ENCODE results near the gene ARHGEF28.

ARHGEF28 gene

GRCh38 chr5:73693573-73694061 lies 67.6 kb downstream of the ARHGEF28 start:
- Histone ChIP-seq H3K4me3 (replicated peaks; ENCODE audit: insufficient read depth, low read length) (no peak overlapping the region), H3K27me3 (ENCODE audit: insufficient read depth, poor library complexity, severe bottlenecking) (no peaks in the 10 kb centered on the region), H3K27ac (replicated peaks) (no peak overlapping the region)
- DNase-seq (ENCODE audit: low read depth in 1 of 2, low spot score in 1 of 2): no peak
- TF ChIP-seq REST (IDR thresholded peaks at IDR 0.05; ENCODE audit: insufficient replicate concordance, low read depth): no peak
- TF ChIP-seq CTCF (IDR thresholded peaks at IDR 0.05; ENCODE audit: insufficient read depth, low read length): no peak
- no peak for TF ChIP-seq GABPA (IDR thresholded peaks at IDR 0.05; ENCODE audit: low read depth)
- TF ChIP-seq SPI1 (IDR thresholded peaks at IDR 0.05; ENCODE audit: borderline replicate concordance, low read depth): no peak
- TF ChIP-seq POLR2AphosphoS5 (IDR thresholded peaks at IDR 0.05; ENCODE audit: low read depth): no peak

- Histone ChIP-seq H3K4me3 (replicated peaks; ENCODE audit: insufficient read depth, low read length) (no peak overlapping the region), H3K27ac (replicated peaks) (no peak overlapping the region), H3K27me3 (ENCODE audit: insufficient read depth, poor library complexity, severe bottlenecking) (no peaks in the 10 kb centered on the region)
- no peak for DNase-seq (ENCODE audit: low read depth in 1 of 2, low spot score in 1 of 2)
- peak; percentile 42; the same call in 1 of the 2 replicates for TF ChIP-seq SPI1 (IDR thresholded peaks at IDR 0.05; ENCODE audit: borderline replicate concordance, low read depth)
- TF ChIP-seq POLR2AphosphoS5 (IDR thresholded peaks at IDR 0.05; ENCODE audit: low read depth): no peak
Measured at GRCh38 chr5:73694089-73694488, 68.1 kb downstream of the ARHGEF28 start.

GRCh38 chr5:73698011-73698410 lies 72.0 kb downstream of the ARHGEF28 start:
- Histone ChIP-seq H3K27me3 (ENCODE audit: insufficient read depth, poor library complexity, severe bottlenecking) (no peaks in the 10 kb centered on the region), H3K4me3 (replicated peaks; ENCODE audit: insufficient read depth, low read length) (no peak overlapping the region), H3K27ac (replicated peaks) (no peak overlapping the region)
- DNase-seq (ENCODE audit: low read depth in 1 of 2, low spot score in 1 of 2): no peak
- TF ChIP-seq GABPA (IDR thresholded peaks at IDR 0.05; ENCODE audit: low read depth) (no peak), SPI1 (IDR thresholded peaks at IDR 0.05; ENCODE audit: borderline replicate concordance, low read depth) (no peak), CTCF (IDR thresholded peaks at IDR 0.05; ENCODE audit: insufficient read depth, low read length) (no peak), POLR2AphosphoS5 (IDR thresholded peaks at IDR 0.05; ENCODE audit: low read depth) (no peak), REST (IDR thresholded peaks at IDR 0.05; ENCODE audit: insufficient replicate concordance, low read depth) (no peak)

- no peak for DNase-seq (ENCODE audit: low read depth in 1 of 2, low spot score in 1 of 2)
- Histone ChIP-seq H3K27me3 (ENCODE audit: insufficient read depth, poor library complexity, severe bottlenecking) (no peaks in the 10 kb centered on the region), H3K27ac (replicated peaks) (no peak overlapping the region), H3K4me3 (replicated peaks; ENCODE audit: insufficient read depth, low read length) (no peak overlapping the region)
- TF ChIP-seq CTCF (IDR thresholded peaks at IDR 0.05; ENCODE audit: insufficient read depth, low read length): no peak
- TF ChIP-seq POLR2AphosphoS5 (IDR thresholded peaks at IDR 0.05; ENCODE audit: low read depth): no peak
- TF ChIP-seq GABPA (IDR thresholded peaks at IDR 0.05; ENCODE audit: low read depth): no peak
- TF ChIP-seq REST (IDR thresholded peaks at IDR 0.05; ENCODE audit: insufficient replicate concordance, low read depth): no peak
- TF ChIP-seq SPI1 (IDR thresholded peaks at IDR 0.05; ENCODE audit: borderline replicate concordance, low read depth): no peak
Measured at GRCh38 chr5:73701566-73701965, 75.6 kb downstream of the ARHGEF28 start.

Data from HL-60 (cell line).